Mucosa of gallbladder (tissue), 1 donor: Measurements from ENCODE around the gene KASH5. TPM values are rescaled to one million over a fixed set of nuclear protein-coding genes. Genes with fewer than 3 reads are reported as not detected.
"Not testable (repeated sequence)": the region's sequence is repeated elsewhere in the genome, so short reads cannot be mapped to it uniquely, and the experiment has no call there.

ENCODE experiments used
- DNase-seq: peaks from one replicate; pipeline ENCODE4 v3.0.0-alpha.2; 2020; ENCODE audit warnings: low spot score
- total RNA-seq: library from RNA; stranded (reverse); gene quantifications from one replicate; pipeline ENCODE4 v1.2.1, GENCODE V29; 2021
- donor health status: DM: no; HTN: no; CAD: no.

Gene KASH5
- total RNA-seq, 1 donor from 2014 or later: not detected

DNA sequence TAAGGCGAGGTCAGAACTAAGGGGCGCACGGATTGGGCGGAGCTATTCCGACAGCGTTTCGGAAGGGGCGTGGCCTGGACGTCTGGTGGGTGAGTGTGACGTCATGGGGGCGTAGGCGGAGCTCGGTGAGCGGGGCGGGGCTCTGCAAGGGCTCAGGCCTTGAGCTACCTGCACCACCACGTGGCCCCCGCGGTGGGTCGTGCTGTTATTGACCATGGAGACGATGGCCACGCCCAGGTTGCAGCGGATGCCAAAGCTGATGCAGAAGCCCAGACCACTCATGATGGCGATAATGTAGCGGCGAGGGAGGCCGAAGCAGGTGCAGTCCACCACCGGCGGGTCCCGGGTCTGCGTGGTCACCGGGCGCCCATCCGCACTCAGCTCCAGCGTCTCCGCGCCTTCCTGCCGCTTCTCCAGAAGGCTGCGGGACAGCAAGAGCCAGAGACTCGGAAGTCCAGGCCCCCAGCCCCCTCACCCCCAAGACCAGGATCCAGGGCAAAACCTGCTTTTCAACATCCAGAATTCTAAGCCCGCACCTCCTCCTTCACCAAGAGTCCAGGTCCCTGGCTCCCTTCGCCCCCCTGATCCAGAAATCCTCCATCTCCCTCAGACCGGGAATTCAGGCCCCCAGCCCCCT, 48.5 kb downstream of the KASH5 start:
- no peak for DNase-seq

- DNase-seq: no peak
These were observed 49.2 kb downstream of the KASH5 start for GRCh38 chr19:49437231-49437630.

DNA sequence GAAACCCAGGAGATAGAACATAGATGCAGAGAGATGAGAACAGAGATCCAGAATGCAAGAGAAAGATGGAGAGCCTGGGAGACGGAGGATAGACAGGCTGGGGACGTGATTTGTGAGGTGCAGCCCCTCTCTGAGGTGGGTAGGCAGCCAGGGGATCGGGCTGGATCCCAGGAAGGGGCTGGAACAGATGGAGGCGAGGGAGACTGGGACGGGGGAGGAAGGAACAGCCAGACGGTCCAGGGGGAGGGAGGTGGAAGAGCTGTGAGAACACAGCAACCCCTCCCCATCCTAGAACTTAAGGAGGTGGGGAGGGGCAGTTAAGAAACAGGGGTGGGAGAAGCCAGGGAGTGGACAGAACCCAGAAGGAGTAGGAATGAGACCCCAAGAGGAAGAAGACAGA, 50.2 kb downstream of the KASH5 start:
- no peak for DNase-seq

- DNase-seq: no peak
These were observed 51.8 kb downstream of the KASH5 start for GRCh38 chr19:49439836-49440235.

DNA sequence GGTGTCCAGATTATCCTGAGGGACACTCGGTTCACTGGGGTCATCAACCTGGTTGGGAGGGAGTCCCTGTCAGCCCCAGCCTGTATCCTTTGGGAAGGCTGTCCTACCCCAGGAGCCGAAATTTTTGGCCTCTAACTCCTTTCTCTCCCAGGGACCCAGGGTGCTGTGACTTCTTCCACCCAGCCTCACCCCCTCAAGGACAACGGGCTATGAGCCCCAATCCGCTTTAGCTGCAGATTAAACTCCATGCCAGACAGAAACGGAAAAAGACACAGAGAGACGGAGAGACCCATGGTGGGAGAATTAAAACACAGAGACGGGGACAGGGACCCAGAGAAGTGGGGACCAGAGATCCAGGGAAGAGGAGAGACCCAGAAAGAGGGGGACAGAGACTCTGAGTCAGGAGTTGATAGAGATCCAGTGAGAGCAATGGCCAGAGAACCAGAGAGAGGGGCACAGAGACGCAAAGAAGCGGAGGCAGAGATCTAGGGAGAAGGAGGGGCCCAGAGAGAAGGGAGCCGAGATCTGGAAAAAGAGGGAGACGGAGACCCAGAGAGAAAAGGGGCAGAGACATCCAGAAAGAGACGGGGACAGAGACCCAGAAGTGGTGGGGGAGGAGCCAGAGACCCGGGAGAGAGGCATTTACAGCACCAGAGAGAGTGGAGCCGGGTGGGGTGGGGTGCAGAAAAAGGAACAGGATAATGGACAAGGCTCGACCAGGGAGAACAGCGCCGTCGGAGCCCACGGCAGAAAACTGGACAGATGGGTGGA, 52.6 kb downstream of the KASH5 start:
- no peak for DNase-seq

DNA sequence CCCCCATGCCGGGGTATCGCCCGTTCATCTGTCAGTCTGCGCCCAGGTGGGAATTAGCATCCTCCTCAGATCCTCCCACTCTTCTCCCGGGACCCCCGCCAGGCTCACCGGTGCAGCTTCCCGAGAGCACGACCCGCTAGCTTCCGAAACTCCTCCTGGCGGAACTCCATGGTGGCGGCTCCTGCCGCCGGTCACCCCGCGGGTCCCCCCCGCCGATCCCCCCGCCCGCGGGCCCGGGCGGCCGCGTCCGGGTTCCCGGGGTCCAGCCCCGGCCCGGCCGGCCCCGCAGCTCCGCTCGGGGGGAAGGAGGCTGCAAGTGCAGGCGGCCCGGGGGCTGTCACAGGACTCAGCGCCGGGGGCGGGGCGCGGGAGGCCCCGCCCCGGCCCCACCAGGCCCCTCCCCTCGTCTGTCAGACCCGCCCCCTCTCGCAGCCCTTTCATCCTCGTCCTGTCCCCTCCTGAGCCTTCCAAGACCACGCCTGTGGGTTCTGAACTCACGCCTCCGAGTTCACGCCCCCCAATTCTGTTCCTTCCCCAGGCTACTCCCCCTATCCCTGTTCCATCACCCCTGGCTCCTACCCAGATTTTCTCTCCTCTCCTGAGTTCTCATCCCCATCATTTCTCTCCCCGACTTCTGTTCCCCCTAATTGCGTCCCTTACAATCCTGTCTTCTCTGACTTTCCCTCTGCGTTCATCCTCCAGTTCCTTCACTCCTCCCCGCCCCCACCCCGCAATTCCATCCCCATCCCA, 53.3 kb downstream of the KASH5 start, which contains the start of gene SLC17A7:
Gene SLC17A7, minus strand, starts transcription at position 318 of the 750 bp plus-strand sequence. Its CDS starts 148 bp downstream, at position 170.
- DNase-seq: no peak

GRCh38 chr19:49441960-49442350, 53.9 kb downstream of the KASH5 start:
- DNase-seq: no peak

- DNase-seq: no peak
These were observed 54.3 kb downstream of the KASH5 start for GRCh38 chr19:49442354-49442753.

GRCh38 chr19:49442771-49443365, 54.8 kb downstream of the KASH5 start:
- peak; percentile 85 for DNase-seq

DNA sequence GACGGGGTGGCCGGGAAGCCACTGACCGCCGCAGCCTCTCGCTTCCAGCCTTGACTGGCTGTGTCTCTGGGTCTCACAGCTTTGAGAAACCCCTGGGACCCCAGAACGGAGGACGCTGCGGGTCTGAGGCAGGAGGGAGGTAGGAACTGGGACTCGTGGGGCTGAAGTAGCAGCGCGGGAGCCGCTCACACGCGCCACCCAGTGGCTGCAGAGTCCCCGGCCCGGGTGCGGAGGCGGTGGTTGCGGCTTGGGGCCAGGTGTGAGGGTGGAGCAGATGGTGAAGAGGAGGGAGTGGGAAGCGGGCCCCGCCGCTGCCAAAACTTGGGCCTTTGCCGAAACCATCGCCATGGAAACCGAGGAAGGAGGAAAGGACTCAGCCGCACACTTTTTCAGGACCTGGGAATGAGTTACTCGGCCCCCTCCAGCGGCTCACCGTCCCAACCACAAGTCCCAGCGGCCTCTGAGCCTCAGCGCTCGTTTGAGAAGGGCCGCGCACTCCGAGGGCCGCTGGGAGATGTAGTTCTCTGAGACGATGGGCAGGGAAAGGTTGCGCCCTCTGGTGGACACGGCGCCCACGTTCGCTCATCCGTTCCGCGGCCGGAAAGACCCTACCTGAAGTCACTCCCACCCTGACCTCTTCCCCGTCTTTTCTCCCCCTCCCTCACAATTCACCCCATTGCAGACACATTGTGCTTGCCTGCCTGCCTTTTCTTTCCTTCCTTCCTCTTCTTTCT, 55.5 kb downstream of the KASH5 start:
- peak; percentile 95 for DNase-seq

DNA sequence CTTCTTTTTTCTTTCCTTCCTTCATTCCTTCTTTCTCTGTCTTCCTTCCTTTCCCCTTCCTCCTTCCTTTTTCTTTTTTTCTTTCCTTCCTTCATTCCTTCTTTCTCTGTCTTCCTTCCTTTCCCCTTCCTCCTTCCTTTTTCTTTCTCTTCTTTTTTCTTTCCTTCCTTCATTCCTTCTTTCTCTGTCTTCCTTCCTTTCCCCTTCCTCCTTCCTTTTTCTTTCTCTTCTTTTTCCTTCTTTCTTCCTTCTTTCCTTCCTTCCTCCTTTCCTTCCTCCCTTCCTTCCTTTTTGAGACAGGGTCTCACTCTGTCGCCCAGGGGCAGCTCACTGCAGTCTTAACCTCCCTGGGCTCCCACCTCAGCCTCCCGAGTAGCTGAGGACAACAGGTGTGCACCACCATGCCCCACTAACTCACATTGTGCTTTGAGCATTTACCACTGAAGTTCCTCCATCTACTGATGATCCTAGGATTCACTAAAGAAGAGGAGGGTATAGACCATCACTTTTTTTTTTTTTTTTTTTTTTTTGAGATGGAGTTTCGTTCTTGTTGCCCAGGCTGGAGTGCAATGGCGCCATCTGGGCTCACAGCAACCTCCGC, 56.2 kb downstream of the KASH5 start:
- not testable (repeated sequence) for DNase-seq

DNA sequence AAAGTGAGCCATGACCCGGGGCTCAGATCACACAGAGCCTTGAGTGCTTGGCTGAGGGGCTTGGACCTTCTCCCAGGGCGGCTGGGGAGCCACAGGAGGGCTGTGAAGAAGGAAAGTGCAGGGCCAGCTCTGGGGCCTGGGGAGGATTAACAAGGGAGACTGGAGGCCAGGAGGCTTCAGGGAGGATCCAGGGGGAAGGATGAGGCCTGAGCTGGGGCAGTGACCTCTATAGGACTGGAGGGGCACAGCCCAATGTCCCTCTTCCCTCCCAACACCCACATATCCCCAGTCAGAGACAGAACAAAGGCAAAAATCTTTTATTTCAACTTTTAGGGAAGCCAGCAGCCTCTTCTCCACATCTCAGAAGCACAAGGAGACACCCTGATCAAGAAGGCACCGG, 57.9 kb downstream of the KASH5 start:
- DNase-seq: no peak

GRCh38 chr19:49447485-49448431, 59.7 kb downstream of the KASH5 start:
- no peak for DNase-seq

- no peak for DNase-seq
These were observed 60.4 kb downstream of the KASH5 start for GRCh38 chr19:49448432-49448786.

DNA sequence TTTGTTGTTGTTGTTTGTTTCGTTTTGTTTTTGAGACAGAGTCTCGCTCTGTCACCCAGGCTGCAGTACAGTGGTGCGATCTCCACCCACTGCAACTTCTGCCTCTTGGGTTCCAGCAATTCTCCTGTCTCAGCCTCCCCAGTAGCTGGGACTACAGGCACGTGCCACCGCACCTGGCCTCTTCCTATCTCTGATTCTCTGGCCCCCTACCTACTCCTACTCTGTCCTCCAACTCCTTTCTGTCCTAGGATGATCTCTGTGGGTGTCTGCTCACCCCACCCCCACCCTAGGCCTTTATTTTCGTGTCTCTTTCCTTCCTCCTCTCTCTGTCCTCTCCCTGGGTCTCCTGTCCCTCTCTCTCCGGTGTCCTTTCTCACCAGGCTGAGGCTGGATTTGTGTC, 62.4 kb downstream of the KASH5 start:
- DNase-seq: no peak

DNA sequence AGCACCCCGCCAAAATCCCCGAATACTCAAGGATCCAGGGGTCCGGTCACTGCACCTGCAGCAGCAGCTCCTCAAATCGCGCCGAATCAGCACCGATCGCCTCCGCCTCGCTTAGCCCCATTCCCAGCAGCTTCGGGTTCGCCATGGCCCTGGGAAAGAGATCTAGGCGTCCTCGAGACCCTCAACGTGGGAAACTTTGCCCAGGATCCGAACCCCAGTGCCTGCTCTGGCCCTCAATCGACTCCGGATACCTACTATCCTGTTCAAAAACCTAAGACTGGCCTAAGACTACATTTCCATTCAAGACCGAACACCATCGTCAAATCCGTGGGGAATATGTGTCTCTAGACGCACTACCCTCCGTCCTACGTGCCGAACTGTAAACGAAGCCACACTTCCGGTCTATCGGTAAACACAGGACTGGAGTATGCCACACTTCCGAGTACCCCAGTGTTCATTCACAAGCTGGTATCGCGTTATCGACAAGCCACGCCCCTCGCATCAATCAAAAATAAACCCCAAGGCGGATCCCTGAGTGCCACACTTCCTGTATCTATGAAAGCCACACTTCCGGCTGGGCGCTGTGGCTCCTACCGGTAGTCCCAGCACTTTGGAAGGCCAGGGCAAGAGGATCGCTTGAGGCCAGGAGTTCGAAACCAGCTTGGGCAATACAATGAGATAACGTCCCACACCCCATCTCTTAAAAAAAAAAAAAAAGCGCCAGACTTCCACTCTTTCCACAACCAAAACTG, 63.6 kb downstream of the KASH5 start, which contains the start of gene PIH1D1:
Gene PIH1D1, minus strand, starts transcription at position 385 of the 752 bp plus-strand sequence. Its CDS starts 240 bp downstream, at position 145.
- DNase-seq: peak; percentile 99

GRCh38 chr19:49453013-49453756, 65.1 kb downstream of the KASH5 start, which contains the start of gene ALDH16A1:
Gene ALDH16A1 (plus strand): TSS chr19:49453225. CDS start chr19:49453332, 107 bp downstream.
- peak; percentile 98 for DNase-seq

DNA sequence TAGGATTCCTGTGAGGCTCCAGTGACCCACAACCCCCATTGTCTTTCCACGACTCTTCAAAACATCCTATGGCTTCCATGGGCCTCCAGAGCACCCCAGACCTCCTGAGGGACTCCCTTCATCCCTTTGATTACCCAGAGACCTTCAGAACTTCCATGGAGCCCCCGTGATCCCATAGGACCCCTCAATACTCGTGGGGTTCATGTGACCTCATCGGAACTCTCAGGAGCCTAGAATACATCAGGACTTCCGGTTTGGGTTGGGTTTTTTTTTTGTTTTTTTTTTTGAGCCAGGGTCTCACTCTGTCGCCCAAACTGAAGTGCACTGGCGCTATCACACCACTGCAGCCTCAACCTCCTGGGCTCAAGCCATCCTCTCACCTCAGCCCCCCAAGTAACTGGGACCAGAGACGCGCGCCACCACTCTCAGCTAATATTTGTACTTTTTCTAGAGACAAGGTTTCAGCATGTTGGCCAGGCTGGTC, 65.8 kb downstream of the KASH5 start:
- no peak for DNase-seq
